ENCODE measurements around the gene COG5. TPM values are rescaled to one million over a fixed set of nuclear protein-coding genes. Genes with fewer than 3 reads are reported as not detected.

The COG5 gene
- total RNA-seq, 1 experiment from 2014 or later: 23.6 TPM

- Mint-ChIP-seq H3K4me3 (ENCODE audit: low read depth, unreplicated experiment) (no peak overlapping the region), H3K4me1 (ENCODE audit: low read depth, unreplicated experiment) (no peaks in the 10 kb centered on the region), H3K36me3 (ENCODE audit: insufficient read depth, unreplicated experiment) (no peaks in the 10 kb centered on the region), H3K27ac (ENCODE audit: unreplicated experiment) (no peak overlapping the region), H3K9me3 (ENCODE audit: low read depth, unreplicated experiment) (no peaks in the 10 kb centered on the region), H3K27me3 (ENCODE audit: unreplicated experiment) (no peaks in the 10 kb centered on the region)
- no TSS peak for BruUV-seq (replicated peaks)
- TF ChIP-seq CTCF (IDR thresholded peaks at IDR 0.05; ENCODE audit: unreplicated experiment): no peak
- CTCF ChIA-PET: no interaction called here
- intact Hi-C loops (cut with micrococcal nuclease; ENCODE audit: unreplicated experiment): no loop called here
- no peak for DNase-seq
These were observed 180.5 kb downstream of the COG5 start for GRCh38 chr7:107383203-107383602.

- CTCF ChIA-PET: no interaction called here
- TF ChIP-seq CTCF (IDR thresholded peaks at IDR 0.05; ENCODE audit: unreplicated experiment): no peak
- DNase-seq: no peak
- no peaks in the 10 kb centered on the region for H3K36me3 Mint-ChIP-seq (ENCODE audit: insufficient read depth, unreplicated experiment)
- no peaks in the 10 kb centered on the region for H3K4me1 Mint-ChIP-seq (ENCODE audit: low read depth, unreplicated experiment)
- intact Hi-C loops (cut with micrococcal nuclease; ENCODE audit: unreplicated experiment): no loop called here
- no TSS peak for BruUV-seq (replicated peaks)
- no peaks in the 10 kb centered on the region for H3K9me3 Mint-ChIP-seq (ENCODE audit: low read depth, unreplicated experiment)
- H3K27ac Mint-ChIP-seq (ENCODE audit: unreplicated experiment): no peak overlapping the region
- no peak overlapping the region for H3K4me3 Mint-ChIP-seq (ENCODE audit: low read depth, unreplicated experiment)
- no peaks in the 10 kb centered on the region for H3K27me3 Mint-ChIP-seq (ENCODE audit: unreplicated experiment)
These were observed 182.3 kb downstream of the COG5 start for GRCh38 chr7:107381453-107381852.

GRCh38 chr7:107373354-107373753 lies 190.4 kb downstream of the COG5 start:
- Mint-ChIP-seq H3K27me3 (ENCODE audit: unreplicated experiment) (no peaks in the 10 kb centered on the region), H3K36me3 (ENCODE audit: insufficient read depth, unreplicated experiment) (no peaks in the 10 kb centered on the region), H3K4me1 (ENCODE audit: low read depth, unreplicated experiment) (no peaks in the 10 kb centered on the region), H3K27ac (ENCODE audit: unreplicated experiment) (no peak overlapping the region), H3K4me3 (ENCODE audit: low read depth, unreplicated experiment) (no peak overlapping the region), H3K9me3 (ENCODE audit: low read depth, unreplicated experiment) (no peaks in the 10 kb centered on the region)
- CTCF ChIA-PET: no interaction called here
- no peak for DNase-seq
- intact Hi-C loops (cut with micrococcal nuclease; ENCODE audit: unreplicated experiment): no loop called here
- no TSS peak for BruUV-seq (replicated peaks)
- no peak for TF ChIP-seq CTCF (IDR thresholded peaks at IDR 0.05; ENCODE audit: unreplicated experiment)

GRCh38 chr7:107372298-107372697 lies 191.4 kb downstream of the COG5 start:
- H3K4me3 Mint-ChIP-seq (ENCODE audit: low read depth, unreplicated experiment): no peak overlapping the region
- DNase-seq: no peak
- no peak overlapping the region for H3K27ac Mint-ChIP-seq (ENCODE audit: unreplicated experiment)
- no TSS peak for BruUV-seq (replicated peaks)
- TF ChIP-seq CTCF (IDR thresholded peaks at IDR 0.05; ENCODE audit: unreplicated experiment): no peak
- no peaks in the 10 kb centered on the region for H3K9me3 Mint-ChIP-seq (ENCODE audit: low read depth, unreplicated experiment)
- no peaks in the 10 kb centered on the region for H3K4me1 Mint-ChIP-seq (ENCODE audit: low read depth, unreplicated experiment)
- intact Hi-C loops (cut with micrococcal nuclease; ENCODE audit: unreplicated experiment): no loop called here
- no peaks in the 10 kb centered on the region for H3K27me3 Mint-ChIP-seq (ENCODE audit: unreplicated experiment)
- H3K36me3 Mint-ChIP-seq (ENCODE audit: insufficient read depth, unreplicated experiment): no peaks in the 10 kb centered on the region
- CTCF ChIA-PET: no interaction called here

Measured in Calu3 (cell line).